Measurements from ENCODE around the gene CYB5R3.

CYB5R3 gene

DNA sequence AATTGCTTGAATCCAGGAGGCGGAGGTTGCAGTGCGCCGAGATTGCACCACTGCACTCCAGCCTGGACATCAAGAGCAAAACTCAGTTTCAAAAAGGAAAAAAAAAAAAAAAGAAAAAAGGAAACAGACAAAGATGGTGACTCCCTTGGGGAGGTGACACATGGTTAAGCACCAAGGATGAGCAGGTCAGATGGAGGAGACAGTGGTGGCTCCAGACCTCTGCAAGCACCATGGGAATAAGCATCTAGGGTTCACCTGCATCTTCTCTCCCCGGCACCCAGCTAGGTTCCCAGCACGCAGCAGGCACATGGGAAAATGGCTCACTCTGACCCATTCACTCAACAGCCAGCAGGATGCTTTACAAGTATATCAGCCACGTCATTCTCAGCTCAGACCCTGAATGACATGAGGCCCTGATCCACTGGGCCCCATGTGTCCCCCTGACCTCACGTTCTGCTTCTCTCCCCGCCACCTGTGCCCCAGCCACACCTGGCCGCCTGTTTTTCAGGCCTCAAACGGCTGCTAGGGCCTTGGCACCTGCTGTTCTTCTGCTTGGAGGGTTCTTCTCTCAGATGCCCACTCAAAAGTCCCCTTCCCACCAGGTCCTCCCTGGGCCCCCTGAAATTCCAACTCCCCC lies 47.3 kb upstream of the CYB5R3 start:
- no peak for ATAC-seq
- TF ChIP-seq, protein P1, sequence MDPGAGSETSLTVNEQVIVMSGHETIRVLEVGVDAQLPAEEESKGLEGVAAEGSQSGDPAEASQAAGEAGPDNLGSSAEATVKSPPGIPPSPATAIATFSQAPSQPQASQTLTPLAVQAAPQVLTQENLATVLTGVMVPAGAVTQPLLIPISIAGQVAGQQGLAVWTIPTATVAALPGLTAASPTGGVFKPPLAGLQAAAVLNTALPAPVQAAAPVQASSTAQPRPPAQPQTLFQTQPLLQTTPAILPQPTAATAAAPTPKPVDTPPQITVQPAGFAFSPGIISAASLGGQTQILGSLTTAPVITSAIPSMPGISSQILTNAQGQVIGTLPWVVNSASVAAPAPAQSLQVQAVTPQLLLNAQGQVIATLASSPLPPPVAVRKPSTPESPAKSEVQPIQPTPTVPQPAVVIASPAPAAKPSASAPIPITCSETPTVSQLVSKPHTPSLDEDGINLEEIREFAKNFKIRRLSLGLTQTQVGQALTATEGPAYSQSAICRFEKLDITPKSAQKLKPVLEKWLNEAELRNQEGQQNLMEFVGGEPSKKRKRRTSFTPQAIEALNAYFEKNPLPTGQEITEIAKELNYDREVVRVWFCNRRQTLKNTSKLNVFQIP (CRISPR knock-in tag; IDR thresholded peaks at IDR 0.05; ENCODE audit: borderline replicate concordance, low read depth) = no peak
- TF ChIP-seq ISL1 (CRISPR knock-in tag; IDR thresholded peaks at IDR 0.05) (no peak), PPARA (CRISPR knock-in tag; IDR thresholded peaks at IDR 0.05; ENCODE audit: borderline replicate concordance) (no peak), SNAI2 (CRISPR knock-in tag; IDR thresholded peaks at IDR 0.05) (no peak), TSHZ2 (CRISPR knock-in tag; IDR thresholded peaks at IDR 0.05) (no peak), TCF4 (CRISPR knock-in tag; IDR thresholded peaks at IDR 0.05; ENCODE audit: borderline replicate concordance) (no peak), BACH2 (CRISPR knock-in tag; IDR thresholded peaks at IDR 0.05; ENCODE audit: borderline replicate concordance) (no peak), ZNF565 (CRISPR knock-in tag; conservative IDR thresholded peaks at IDR 0.05; ENCODE audit: low read depth) (no peak)

GRCh38 chr22:42695294-42695693 lies 46.1 kb upstream of the CYB5R3 start:
- ATAC-seq = no peak
- TF ChIP-seq ZNF70 (CRISPR knock-in tag; IDR thresholded peaks at IDR 0.05) = no peak
- TF ChIP-seq, protein P2, sequence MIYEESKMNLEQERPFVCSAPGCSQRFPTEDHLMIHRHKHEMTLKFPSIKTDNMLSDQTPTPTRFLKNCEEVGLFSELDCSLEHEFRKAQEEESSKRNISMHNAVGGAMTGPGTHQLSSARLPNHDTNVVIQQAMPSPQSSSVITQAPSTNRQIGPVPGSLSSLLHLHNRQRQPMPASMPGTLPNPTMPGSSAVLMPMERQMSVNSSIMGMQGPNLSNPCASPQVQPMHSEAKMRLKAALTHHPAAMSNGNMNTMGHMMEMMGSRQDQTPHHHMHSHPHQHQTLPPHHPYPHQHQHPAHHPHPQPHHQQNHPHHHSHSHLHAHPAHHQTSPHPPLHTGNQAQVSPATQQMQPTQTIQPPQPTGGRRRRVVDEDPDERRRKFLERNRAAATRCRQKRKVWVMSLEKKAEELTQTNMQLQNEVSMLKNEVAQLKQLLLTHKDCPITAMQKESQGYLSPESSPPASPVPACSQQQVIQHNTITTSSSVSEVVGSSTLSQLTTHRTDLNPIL (CRISPR knock-in tag; IDR thresholded peaks at IDR 0.05; ENCODE audit: low read depth) = no peak
- no peak for TF ChIP-seq SNAI2 (CRISPR knock-in tag; IDR thresholded peaks at IDR 0.05)
- no peak for TF ChIP-seq CSDC2 (CRISPR knock-in tag; IDR thresholded peaks at IDR 0.05)

- no peak for ATAC-seq
- no peak for TF ChIP-seq ZC3H10 (CRISPR knock-in tag; IDR thresholded peaks at IDR 0.05)
- TF ChIP-seq, protein P1 (CRISPR knock-in tag; IDR thresholded peaks at IDR 0.05; ENCODE audit: borderline replicate concordance, low read depth) = no peak
Measured at GRCh38 chr22:42693763-42694683, 44.8 kb upstream of the CYB5R3 start.

DNA sequence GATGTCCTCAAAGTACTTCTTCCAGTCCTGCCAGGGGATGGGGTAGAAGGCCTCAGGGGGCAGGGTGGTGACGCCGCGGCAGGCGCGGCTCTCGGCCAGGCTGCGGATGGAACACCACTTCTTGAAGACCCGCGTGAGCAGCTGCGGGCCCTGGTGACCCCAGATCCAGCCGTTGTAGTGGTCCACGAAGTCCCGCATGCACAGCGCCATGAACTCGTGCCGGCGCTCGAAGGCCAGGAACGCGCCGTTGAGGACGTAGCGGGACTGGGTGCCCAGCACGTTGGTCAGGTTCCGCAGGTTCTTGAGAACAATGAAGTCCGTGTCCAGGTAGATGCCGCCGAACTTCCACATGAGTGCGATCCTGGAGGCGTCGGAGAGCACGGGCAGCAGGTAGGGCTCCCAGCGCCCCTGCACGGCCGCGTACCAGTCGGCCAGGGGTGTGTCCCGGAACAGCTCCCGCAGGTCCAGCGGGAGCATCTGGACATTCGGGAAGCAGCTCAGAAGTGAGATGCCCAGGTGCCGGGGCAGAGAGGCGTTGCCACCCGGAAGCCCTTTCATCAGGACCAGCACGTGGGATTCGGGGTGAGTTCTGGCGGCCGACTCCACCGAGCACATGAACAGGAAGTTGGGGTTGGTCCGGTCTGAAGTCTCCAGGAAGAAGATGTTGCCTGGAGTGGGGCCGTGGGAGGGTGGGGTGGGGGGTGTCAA lies 44.0 kb upstream of the CYB5R3 start:
- TF ChIP-seq ISL1 (CRISPR knock-in tag; IDR thresholded peaks at IDR 0.05) = no peak
- no peak for ATAC-seq

DNA sequence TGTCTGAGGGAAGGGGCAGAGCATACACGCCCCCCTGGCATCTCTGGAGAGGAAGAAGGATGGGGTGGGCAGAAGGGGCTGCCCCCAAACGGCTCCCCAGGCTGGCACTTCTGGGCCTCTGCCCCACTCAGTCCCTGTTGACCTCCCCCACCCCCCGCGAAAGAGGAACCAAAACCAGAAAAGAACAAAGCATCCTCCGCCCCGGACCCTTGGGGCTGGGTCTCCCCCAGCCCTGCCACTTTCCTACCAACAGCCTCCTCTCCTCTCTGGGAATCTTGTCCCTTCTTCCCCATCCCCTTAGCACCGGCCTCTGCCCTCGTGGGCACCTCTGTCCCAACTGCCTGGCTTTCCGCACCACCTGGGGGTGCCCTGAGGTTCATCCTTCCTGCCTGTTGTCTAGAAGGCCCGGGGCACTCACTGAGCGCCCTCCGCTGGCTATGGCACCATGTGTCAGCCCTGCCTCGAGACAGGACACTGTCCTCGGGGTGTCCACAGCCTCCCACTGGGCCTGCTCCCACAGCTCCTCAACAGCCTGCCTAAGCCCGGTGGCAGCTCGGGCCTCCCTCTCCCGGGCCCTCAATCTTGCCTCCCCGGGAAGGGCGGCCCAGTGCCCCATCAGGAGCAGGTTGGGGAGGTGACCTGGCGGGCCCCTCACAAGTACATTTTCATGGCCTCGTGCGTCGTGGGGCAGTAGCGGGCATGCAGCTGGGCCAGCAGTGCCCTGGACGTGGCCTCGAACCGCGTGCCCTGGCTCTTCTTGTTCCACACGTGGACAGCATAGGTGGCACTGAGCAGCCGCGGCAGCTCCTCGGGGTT lies 43.3 kb upstream of the CYB5R3 start:
- ATAC-seq = no peak
- TF ChIP-seq ISL1 (CRISPR knock-in tag; IDR thresholded peaks at IDR 0.05) (no peak), GLIS3 (CRISPR knock-in tag; IDR thresholded peaks at IDR 0.05) (no peak), ZFP30 (CRISPR knock-in tag; IDR thresholded peaks at IDR 0.05) (no peak)

Measured in SK-N-SH treated with all-trans-retinoic acid at 6 μM for 48 hours (cell line).